ENCODE measurements around the gene TKTL1.

The TKTL1 gene

GRCh38 chrX:154378059-154378798 is 82.6 kb downstream of the TKTL1 start:
- DNase-seq (ENCODE audit: low spot score) = no peak

- peak; percentile 89 for DNase-seq (ENCODE audit: low spot score)
These were observed 83.4 kb downstream of the TKTL1 start, which contains the start of gene EMD for GRCh38 chrX:154378799-154379568. Gene EMD (plus strand): TSS chrX:154379295. CDS start chrX:154379485, 190 bp downstream.

GRCh38 chrX:154379569-154379951 is 84.0 kb downstream of the TKTL1 start:
- no peak for DNase-seq (ENCODE audit: low spot score)

All from kidney capillary endothelial cell (primary cell).